Ecto neural progenitor cell (in vitro differentiated cells): Measurements from ENCODE around the gene FAM9C.
"Not testable (repeated sequence)": the region's sequence is repeated elsewhere in the genome, so short reads cannot be mapped to it uniquely, and the experiment has no call there.

Experiments used
- DNase-seq: peaks from one replicate; pipeline ENCODE4 v3.0.0-alpha.2; 2018; ENCODE audit warnings: low spot score

The FAM9C gene

DNA sequence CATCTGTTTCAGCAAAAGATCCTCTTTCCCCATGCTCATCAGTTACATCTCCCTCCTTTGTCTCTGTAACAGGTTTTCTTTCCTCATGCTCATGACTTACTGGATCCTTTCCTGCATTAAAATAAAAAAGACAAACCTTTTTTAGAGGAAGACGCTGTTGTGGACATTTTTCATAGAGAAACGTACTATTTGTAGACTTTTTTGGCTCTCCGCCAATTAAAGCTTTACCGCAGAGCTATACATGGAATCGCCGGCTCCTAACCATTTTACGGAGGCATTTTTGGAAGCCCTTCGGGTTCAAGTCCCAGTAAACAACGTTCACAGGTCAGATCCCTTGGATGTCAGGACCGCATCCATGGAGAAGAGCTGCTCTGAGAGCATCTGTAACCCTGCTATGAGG, 1.3 kb downstream of the FAM9C start:
- no peak for DNase-seq

- no peak for DNase-seq
These were observed 7.5 kb downstream of the FAM9C start for GRCh38 chrX:13036896-13037295.

DNA sequence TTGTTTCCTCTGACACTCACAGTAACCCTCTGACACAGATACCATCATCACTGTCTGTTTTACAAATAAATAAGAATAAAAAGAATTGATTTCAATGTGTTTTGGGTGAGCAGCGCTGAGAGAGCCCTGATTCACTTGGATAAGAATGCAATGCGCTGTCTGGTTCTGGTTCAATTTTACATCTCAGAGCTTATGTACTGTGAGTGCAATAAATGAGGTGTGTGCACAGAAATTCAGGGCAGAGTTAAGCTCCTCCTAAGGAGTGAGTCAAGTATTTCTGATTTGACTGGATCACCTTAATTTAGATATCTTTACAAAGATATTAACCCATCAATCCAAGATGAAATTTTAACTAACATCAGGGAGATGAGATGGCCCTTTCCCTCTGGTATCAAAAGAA, 11.2 kb downstream of the FAM9C start:
- no peak for DNase-seq

DNA sequence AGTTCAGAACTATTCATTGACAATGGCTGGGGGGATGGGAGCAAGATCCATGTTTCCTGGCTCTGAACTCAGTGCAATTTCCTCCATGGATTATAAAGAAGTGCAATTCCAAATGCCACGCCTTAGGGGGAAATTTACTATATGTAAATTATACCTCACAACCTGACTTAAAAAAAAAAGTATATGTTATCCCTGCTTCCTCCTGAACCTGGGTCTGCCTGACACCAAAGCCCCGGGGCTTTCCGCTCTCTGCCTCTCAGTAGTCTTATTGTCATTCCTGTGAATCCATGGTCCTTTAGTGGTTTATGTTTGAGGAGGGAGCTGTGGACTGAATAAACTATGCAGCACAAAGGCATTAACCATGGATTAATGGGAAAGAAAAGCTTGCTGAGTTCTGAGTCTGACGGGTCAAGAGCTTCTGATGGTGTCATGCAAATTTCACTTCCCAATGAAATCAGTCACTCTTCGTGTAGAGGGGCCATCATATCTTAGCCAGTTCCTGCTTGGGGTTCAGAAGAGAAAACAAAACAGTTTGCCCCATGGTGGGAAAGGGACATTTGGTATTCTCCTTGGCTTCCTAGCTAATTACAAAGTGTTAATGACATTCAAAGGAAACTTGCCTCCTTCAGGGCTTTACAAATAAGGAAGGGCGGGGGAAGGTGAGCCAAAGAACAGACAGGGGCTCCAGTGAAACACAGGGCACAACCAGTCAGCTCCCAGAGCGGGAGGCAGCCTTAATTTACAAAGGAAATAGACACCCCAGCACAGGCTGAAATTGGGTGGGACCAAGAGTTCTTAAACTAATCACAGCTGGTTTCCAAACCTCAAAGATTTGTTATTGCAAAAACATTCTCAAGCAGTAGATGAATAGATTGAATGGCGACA, 14.3 kb downstream of the FAM9C start:
- no peak for DNase-seq

- no peak for DNase-seq
These were observed 14.9 kb downstream of the FAM9C start for GRCh38 chrX:13029637-13029886.

GRCh38 chrX:13028871-13029636, 15.4 kb downstream of the FAM9C start:
- DNase-seq = no peak

DNA sequence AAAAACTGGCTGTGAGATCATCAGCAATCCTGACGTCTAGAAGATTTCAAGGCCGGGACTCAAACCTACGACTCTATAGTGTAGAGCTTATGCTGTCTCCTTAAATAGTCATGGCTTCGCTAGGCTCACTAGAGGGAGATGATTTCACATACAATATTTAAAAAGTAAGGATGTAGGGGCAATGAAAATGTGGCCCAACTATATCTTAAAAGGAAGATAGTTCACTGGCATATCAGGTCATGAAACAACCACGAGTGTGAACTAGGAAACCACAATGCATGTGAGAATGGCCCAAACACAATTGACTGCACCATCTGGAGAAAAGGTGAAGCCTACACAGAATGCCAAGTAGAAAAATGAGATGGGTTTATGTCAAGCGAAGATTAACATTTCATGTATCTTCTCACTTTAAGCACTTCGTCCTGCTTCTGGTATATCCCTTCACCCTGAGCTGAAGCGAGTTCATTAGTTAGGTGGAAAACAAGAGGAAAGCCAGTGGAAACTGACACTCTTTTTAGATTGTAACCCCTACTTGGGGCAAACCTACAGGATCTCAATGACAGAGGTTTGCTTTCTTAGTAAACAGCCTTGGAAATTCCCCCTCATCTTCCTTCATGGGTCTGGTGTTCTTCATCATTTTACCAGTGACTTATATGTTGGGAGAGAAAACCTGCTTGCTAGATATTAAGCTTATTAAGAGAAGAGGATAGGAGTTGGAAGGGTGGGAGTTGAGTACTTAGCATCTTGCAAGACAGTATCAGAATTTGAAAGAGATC, 17.4 kb downstream of the FAM9C start:
- DNase-seq = no peak

GRCh38 chrX:13024986-13025385, 19.4 kb downstream of the FAM9C start:
- DNase-seq = no peak

DNA sequence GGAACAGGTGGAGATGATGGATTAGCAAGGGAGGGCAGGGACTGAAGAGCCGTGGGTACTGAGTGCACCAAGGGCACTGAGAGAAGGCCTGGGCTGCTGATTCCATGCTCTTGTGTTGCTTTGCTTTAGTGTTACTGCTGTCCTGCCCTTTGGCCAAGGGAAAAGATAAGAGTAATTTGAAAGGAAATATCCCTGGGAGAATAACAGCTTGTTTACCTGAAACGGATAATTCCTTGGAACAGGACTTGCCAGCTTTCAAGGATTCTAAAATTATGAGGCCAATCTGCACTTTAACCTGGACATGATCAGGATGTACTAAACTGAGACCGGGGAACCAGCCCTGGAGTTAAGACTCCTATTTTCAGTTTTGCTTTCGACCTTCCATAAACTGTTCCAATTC, 20.4 kb downstream of the FAM9C start:
- no peak for DNase-seq

DNA sequence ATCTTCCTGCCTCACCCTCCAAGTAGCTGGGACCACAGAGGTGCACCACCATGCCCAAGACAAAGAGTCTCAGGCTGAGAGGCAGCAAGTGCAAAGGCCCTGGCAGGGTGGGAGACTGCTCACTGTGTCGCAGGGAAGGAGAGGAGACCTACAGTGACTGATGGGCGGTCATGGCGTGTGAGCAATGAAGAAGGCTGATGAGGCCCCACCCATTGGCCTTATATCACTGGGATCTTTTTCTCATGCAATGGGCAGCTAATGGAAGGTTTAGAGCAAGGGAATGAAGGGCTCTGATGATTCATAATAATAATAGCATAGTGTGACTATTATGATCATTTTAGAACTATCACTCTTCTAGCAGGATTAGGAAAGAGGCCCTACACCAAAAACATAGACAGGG, 20.9 kb downstream of the FAM9C start:
- DNase-seq = no peak

DNA sequence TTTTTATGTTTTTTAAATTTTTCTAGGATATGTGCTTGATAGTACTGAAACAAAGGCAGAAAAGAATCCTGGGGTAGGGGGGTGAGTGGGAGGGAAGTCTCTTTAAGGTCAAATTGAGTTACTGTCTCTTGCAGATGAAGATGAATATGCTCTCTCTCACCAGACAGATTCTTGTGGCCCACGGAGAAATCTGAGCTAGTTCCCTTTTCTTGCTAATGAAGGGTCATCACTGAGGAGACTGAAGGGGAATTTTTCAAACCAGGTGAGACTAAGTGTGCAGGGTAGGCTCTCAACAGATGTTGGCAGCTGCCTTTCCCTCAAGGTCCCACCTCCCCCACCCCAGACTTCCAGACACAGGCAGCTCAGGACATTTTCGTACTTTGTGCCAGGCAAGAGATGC, 21.5 kb downstream of the FAM9C start:
- DNase-seq = no peak

GRCh38 chrX:13016731-13017130, 27.7 kb downstream of the FAM9C start:
- DNase-seq = not testable (repeated sequence)

GRCh38 chrX:13015536-13016236, 28.7 kb downstream of the FAM9C start:
- no peak for DNase-seq

DNA sequence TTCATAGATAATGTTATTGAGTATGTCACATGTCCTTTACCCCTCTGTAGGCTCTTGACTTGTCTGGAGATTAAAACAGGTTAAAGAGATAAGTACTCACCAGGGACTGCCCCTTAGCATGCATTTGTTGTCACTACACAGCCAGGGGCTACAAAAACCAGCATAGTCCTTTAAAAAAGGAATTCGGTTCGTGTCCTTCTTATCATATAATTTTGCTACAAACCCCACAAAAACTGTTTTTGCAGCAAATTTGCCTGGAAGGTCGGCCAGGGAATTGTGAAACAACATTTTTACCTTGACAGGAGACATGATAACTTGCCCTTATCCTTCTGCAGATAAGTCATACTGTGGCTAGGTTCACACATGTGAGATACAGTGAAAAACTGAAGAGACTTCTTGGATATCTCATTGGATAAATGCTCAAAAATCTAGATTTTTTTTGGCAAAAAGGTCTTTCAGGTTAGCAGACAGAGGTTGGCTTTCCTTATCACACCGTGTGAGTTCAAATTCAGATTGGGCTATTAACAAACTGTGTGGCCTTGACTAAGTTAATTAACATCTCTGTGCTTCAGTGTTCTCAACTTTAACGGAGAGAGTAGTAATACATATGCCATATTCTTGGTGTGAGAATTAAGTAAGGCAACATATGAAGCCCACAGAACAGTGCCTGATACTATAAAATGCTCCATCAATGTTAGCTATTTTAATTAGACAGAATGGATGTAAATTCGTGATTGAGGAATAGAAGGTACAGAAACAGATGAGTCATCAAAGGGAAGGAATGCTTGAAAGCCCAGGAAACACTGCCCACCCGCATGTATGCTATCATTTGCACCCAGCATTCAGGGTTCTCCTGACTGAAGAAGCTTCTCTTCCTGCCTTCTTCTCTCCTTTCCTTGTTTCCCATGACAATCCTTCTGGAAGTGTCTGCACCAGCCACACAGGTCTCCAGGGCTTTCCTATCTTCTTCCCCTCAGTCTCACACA, 30.0 kb downstream of the FAM9C start:
- DNase-seq = no peak

DNA sequence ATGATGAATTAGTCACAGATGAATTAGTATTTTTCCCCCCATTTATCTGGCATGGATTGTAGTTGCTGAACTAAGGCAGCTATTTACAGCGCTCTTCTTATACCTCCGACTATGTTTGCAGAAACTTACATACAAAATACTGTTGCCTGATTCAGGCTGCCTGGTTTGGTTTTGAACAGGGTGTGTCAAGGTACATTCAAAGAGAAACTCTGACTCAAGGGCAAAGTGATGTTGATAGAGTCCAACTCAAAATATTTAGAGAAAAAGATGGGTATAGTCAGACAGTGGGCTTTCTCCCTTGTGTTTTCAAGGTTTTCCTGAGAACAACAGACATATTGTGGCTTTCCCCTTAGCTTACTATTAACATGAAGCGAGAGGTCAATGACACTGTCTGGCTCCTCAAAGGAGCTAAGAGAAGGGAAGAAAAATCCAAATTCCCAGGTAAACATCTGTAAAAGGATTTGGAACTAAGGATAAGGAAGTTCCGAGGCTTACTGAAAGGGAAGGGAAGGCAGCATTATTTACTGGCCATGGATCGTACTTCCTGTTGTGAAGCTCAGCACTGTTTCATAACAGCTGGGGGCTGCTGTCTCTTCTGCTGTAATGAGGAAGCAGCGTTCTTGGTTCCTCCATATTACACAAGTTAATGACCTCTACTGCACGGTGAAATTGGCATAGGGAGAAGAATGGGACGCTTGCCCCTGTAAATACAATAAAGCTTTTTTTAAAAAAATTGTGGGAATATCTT, 30.9 kb downstream of the FAM9C start:
- no peak for DNase-seq

- no peak for DNase-seq
These were observed 33.9 kb downstream of the FAM9C start for GRCh38 chrX:13010546-13010945.

DNA sequence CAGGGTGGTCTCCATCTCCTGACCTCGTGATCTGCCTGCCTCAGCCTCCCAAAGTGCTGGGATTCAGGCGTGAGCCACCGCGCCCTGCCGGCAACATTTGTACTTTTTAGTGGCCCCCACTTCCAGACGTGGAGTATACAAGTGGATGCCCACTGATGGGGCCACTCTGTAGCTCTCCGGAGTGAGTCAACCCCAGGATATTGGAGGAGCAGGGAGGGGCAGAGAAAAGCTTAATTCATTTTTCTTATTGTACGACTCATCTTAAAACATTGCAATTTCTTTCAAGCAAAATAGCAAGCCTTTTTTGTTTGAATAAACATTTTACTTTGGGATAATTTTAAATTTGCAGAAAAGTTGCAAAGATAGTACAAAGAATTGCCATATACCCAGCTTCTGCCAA, 34.6 kb downstream of the FAM9C start:
- no peak for DNase-seq

DNA sequence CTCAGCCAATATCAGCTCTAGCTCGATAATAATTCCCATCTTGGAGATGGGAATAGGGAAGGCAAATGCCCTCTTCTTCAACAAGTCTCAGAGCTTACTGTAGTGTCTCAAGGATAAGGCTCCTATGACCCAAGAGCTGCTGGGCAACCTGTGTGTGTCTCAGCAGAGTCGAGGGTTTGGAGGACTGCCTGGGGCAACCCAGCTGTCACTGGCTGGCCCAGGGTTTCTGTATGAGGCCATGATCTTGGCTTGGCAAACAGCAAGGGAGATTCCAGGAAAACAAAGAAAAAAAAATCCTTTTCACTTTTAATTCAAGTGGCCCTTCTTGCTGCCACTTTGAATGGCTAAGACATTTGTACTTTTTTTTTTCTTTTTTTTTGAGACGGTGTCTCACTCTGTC, 35.1 kb downstream of the FAM9C start:
- no peak for DNase-seq

- DNase-seq = no peak
These were observed 35.6 kb downstream of the FAM9C start for GRCh38 chrX:13008851-13009250.

DNA sequence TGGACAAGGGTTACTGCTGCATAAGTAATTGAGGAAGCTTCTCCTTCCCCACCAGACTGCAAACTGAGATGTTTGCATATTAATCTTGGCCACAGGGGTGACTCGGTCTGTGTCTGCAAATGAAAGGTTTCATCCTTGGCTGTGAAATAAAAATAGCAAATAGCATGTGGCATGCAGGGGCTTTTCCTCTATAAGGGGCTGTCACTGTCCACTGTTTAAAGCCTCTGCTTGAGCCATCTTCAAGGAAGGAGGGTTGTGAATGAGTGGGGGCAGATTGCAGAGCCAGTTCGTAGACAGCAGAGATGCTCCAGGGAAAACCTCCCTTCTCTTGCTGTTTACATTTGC, 36.3 kb downstream of the FAM9C start:
- DNase-seq = no peak
